Esophagus squamous epithelium (tissue), 5 donors: ENCODE data around the gene JDP2. TPM values are rescaled to one million over a fixed set of nuclear protein-coding genes. Genes with fewer than 3 reads are reported as not detected.

Experiments
- DNase-seq: peaks from one replicate; lab custom pipeline; 2025; lab: John Stamatoyannopoulos, UW
- H3K27ac ChIP-seq, 4 donors: fragments of 200-600 bp; sonication (generic); one replicate each; pipeline ENCODE4 v1.5.1; 2016 to 2019; ENCODE audit warnings: mild to moderate bottlenecking in 1 of 4
- H3K27me3 ChIP-seq, 4 donors: fragments of 200-600 bp; sonication (generic); 1 replicate in 3 of 4; 2 replicates in 1 of 4; pipeline versions ENCODE4 v1.5.1 to v1.6.0; 2017 to 2021; ENCODE audit warnings: antibody characterized with exemption in 1 of 4
- H3K36me3 ChIP-seq, 3 donors: fragments of 200-600 bp; sonication (generic); one replicate each; pipeline ENCODE4 v1.5.1; 2016 to 2019
- H3K4me1 ChIP-seq, 3 donors: fragments of 200-600 bp; sonication (generic); one replicate each; pipeline ENCODE4 v1.5.1; 2017 to 2019
- H3K4me3 ChIP-seq, 4 donors: fragments of 200-600 bp; sonication (generic); 1 replicate in 3 of 4; 2 replicates in 1 of 4; pipeline ENCODE4 v1.5.1; 2016 to 2019; ENCODE audit warnings: mild to moderate bottlenecking in 2 of 4, moderate library complexity in 1 of 4
- H3K9me3 ChIP-seq, 3 donors: fragments of 200-600 bp; sonication (generic); one replicate each; pipeline ENCODE4 v1.5.1; 2016 to 2019
- CTCF ChIP-seq, 6 experiments: fragments of 450-650 bp in 4 of 6; fragments of 200-600 bp in 2 of 6; sonication (generic) in 2 of 6; IDR thresholded peaks; one replicate each; pipeline ENCODE4 v1.5.1; 2016 to 2019; ENCODE audit warnings: antibody characterized with exemption in 6 of 6, mild to moderate bottlenecking in 4 of 6, moderate library complexity in 4 of 6
- POLR2A ChIP-seq, 4 donors: fragments of 450-650 bp; IDR thresholded peaks; one replicate each; pipeline ENCODE4 v1.6.1; 2017; ENCODE audit warnings: antibody characterized with exemption in 4 of 4, mild to moderate bottlenecking in 4 of 4, moderate library complexity in 3 of 4
- WGBS, 2 donors: methylation state at CpG; one replicate each; pipeline ENCODE4 v1.1.5; 2018; 5-methylcytosine and 5-hydroxymethylcytosine counted together
- intact Hi-C: fragments of 100-400 bp; cut with DNase I; formaldehyde crosslinking; loops from one replicate; pipeline ENCODE4 v1.15.0; 2022
- total RNA-seq, 4 donors: library from RNA; depleted of rRNA; stranded (reverse); fragments of >200 nt; gene quantifications; one replicate each; pipeline ENCODE4 v1.1.0, GENCODE V29; 2016
- donor health status: DM: yes; HTN: yes; CAD: no.

Gene JDP2
- total RNA-seq, 4 donors from 2014 or later: 20.9 to 41.8 (median 36.9) TPM

- WGBS, 2 donors: 48 to 81% methylated on average over 1 of the region's 1 CpG
- no peak overlapping the region for H3K4me3 ChIP-seq
- H3K4me1 ChIP-seq: peaks cover 0 to 3% (median 0%) of the 10 kb centered on the region in 3 donors
- no peak for TF ChIP-seq CTCF (IDR thresholded peaks at IDR 0.05)
- TF ChIP-seq POLR2A (IDR thresholded peaks at IDR 0.05): no peak
- no peak overlapping the region for H3K27ac ChIP-seq
- intact Hi-C loops: no loop called here
- H3K9me3 ChIP-seq: no peaks in the 10 kb centered on the region
- no peak for DNase-seq
- H3K36me3 ChIP-seq: no peaks in the 10 kb centered on the region
- no peaks in the 10 kb centered on the region for H3K27me3 ChIP-seq
Observed at GRCh38 chr14:75383721-75384120, 44.1 kb upstream of the JDP2 start.

- H3K27me3 ChIP-seq: no peaks in the 10 kb centered on the region
- WGBS, 2 donors: 55 to 58% methylated on average over 3 of the region's 3 CpGs
- no peak overlapping the region for H3K27ac ChIP-seq
- TF ChIP-seq POLR2A (IDR thresholded peaks at IDR 0.05) (no peak), CTCF (IDR thresholded peaks at IDR 0.05) (no peak)
- H3K4me1 ChIP-seq: no peaks in the 10 kb centered on the region
- no peak overlapping the region for H3K4me3 ChIP-seq
- no peaks in the 10 kb centered on the region for H3K9me3 ChIP-seq
- no peak for DNase-seq
- intact Hi-C loops: no loop called here
- no peaks in the 10 kb centered on the region for H3K36me3 ChIP-seq
Observed at GRCh38 chr14:75389679-75390078, 38.1 kb upstream of the JDP2 start.

GRCh38 chr14:75390183-75390582, 37.6 kb upstream of the JDP2 start:
- WGBS, 2 donors: 80 to 83% methylated on average over 3 of the region's 3 CpGs

GRCh38 chr14:75391953-75392352, 35.9 kb upstream of the JDP2 start:
- TF ChIP-seq CTCF (IDR thresholded peaks at IDR 0.05): no peak
- no peak for TF ChIP-seq POLR2A (IDR thresholded peaks at IDR 0.05)
- H3K4me3 ChIP-seq: no peak overlapping the region
- no peaks in the 10 kb centered on the region for H3K27me3 ChIP-seq
- intact Hi-C loops: no loop called here
- no peaks in the 10 kb centered on the region for H3K36me3 ChIP-seq
- no peak for DNase-seq
- H3K4me1 ChIP-seq: no peaks in the 10 kb centered on the region
- H3K27ac ChIP-seq: no peak overlapping the region
- 90 to 91% methylated on average over 7 of the region's 7 CpGs for WGBS, 2 donors
- no peaks in the 10 kb centered on the region for H3K9me3 ChIP-seq

More at GRCh38 chr14:75390183-75390582, 37.6 kb upstream of the JDP2 start:
- DNase-seq: no peak
- Histone ChIP-seq H3K4me1 (no peaks in the 10 kb centered on the region), H3K27me3 (no peaks in the 10 kb centered on the region), H3K36me3 (no peaks in the 10 kb centered on the region), H3K27ac (no peak overlapping the region), H3K9me3 (no peaks in the 10 kb centered on the region), H3K4me3 (no peak overlapping the region)
- intact Hi-C loops: no loop called here
- TF ChIP-seq POLR2A (IDR thresholded peaks at IDR 0.05) (no peak), CTCF (IDR thresholded peaks at IDR 0.05) (no peak)

GRCh38 chr14:75392686-75393641, 34.9 kb upstream of the JDP2 start:
- Histone ChIP-seq H3K27me3 (no peaks in the 10 kb centered on the region), H3K4me3 (no peak overlapping the region), H3K9me3 (no peaks in the 10 kb centered on the region), H3K27ac (no peak overlapping the region), H3K4me1 (no peaks in the 10 kb centered on the region), H3K36me3 (no peaks in the 10 kb centered on the region)
- no peak for DNase-seq
- intact Hi-C loops: no loop called here
- 81% methylated on average over 7 to 10 of the region's 11 CpGs for WGBS, 2 donors
- TF ChIP-seq CTCF (IDR thresholded peaks at IDR 0.05) (no peak), POLR2A (IDR thresholded peaks at IDR 0.05) (no peak)
